IMR-90 (cell line): ENCODE data around the gene SLC37A3. TPM values are rescaled to one million over a fixed set of nuclear protein-coding genes. Genes with fewer than 3 reads are reported as not detected.

Source experiments
- ATAC-seq: fragments of 200-7000 bp; cut with Tn5 transposase; 2 replicates; pipeline ENCODE4 v1.9.1; 2020; ENCODE audit warnings: low read depth, mild to moderate bottlenecking, moderate library complexity
- BruUV-seq: library from RNA; stranded (reverse); fragments of 400-500 nt; replicated peaks from 2 replicates; lab custom pipeline; 2021; lab: Mats Ljungman, UMichigan
- CTCF ChIA-PET: fragments of 300-600 bp; formaldehyde crosslinking; extraction: SDS; loops from one replicate; lab custom pipeline; 2021; ENCODE audit warnings: antibody characterized with exemption; lab: Yijun Ruan, JAX
- POLR2A ChIA-PET: fragments of 300-600 bp; sonication (Branson Sonifier 250); formaldehyde crosslinking; loops from one replicate; lab custom pipeline; 2022; ENCODE audit warnings: antibody characterized with exemption; ENCODE audit not compliant: unreplicated experiment; lab: Charles Lee
- DNase-seq: peaks from one replicate; pipeline ENCODE4 v3.0.0; 2013
- H2AFZ ChIP-seq: replicated peaks from 2 replicates; pipeline ENCODE3; 2013; ENCODE audit warnings: low read length, mild to moderate bottlenecking; ENCODE audit not compliant: poor library complexity
- H2AK5ac ChIP-seq: 2 replicates; pipeline ENCODE4 v1.6.1; 2013; ENCODE audit warnings: low read depth, low read length, inconsistent platforms
- H2AK9ac ChIP-seq: replicated peaks from 2 replicates; pipeline ENCODE3; 2013; ENCODE audit warnings: mild to moderate bottlenecking, low read depth, low read length, moderate library complexity; ENCODE audit not compliant: poor library complexity
- H2BK120ac ChIP-seq: 2 replicates; pipeline ENCODE4 v1.6.1; 2013; ENCODE audit warnings: low read depth, low read length, inconsistent platforms
- H2BK15ac ChIP-seq: 3 replicates; pipeline ENCODE4 v1.6.1; 2013; ENCODE audit warnings: low read depth, low read length, inconsistent platforms
- H2BK20ac ChIP-seq: 2 replicates; pipeline ENCODE4 v1.6.1; 2013; ENCODE audit warnings: low read depth, mild to moderate bottlenecking, inconsistent platforms, low read length, moderate library complexity
- H2BK5ac ChIP-seq: 2 replicates; pipeline ENCODE4 v1.6.1; 2013; ENCODE audit warnings: mild to moderate bottlenecking, low read depth, low read length, inconsistent platforms; ENCODE audit not compliant: poor library complexity, severe bottlenecking
- H3K14ac ChIP-seq: replicated peaks from 2 replicates; pipeline ENCODE4 v1.6.1; 2013; ENCODE audit warnings: low read depth, low read length, inconsistent platforms
- H3K18ac ChIP-seq: 2 replicates; pipeline ENCODE4 v1.6.1; 2013; ENCODE audit warnings: low read depth, low read length, control low read depth
- H3K23ac ChIP-seq: 2 replicates; pipeline ENCODE4 v1.6.1; 2013; ENCODE audit warnings: low read depth, low read length, inconsistent platforms
- H3K27ac ChIP-seq: 2 replicates; pipeline ENCODE4 v1.5.1; 2013; ENCODE audit warnings: mild to moderate bottlenecking, control low read depth, low read length; ENCODE audit not compliant: insufficient read depth
- H3K27me3 ChIP-seq: 2 replicates; pipeline ENCODE4 v1.6.1; 2013; ENCODE audit warnings: low read length; ENCODE audit not compliant: control insufficient read depth, insufficient read depth
- H3K36me3 ChIP-seq: 2 replicates; pipeline ENCODE4 v1.6.1; 2013; ENCODE audit warnings: low read length, mixed read lengths; ENCODE audit not compliant: control insufficient read depth, insufficient read depth
- H3K4ac ChIP-seq: 2 replicates; pipeline ENCODE4 v1.6.1; 2013; ENCODE audit warnings: low read depth, low read length, inconsistent platforms
- H3K4me1 ChIP-seq: 2 replicates; pipeline ENCODE4 v1.6.1; 2013; ENCODE audit warnings: low read length, mixed read lengths; ENCODE audit not compliant: control insufficient read depth, insufficient read depth
- H3K4me2 ChIP-seq: 2 replicates; pipeline ENCODE4 v1.6.1; 2013; ENCODE audit warnings: low read depth, mild to moderate bottlenecking, control low read depth, low read length, moderate library complexity
- H3K4me3 ChIP-seq: 2 replicates; pipeline ENCODE4 v1.5.1; 2013; ENCODE audit warnings: low read depth, mild to moderate bottlenecking, control low read depth, low read length, moderate library complexity; ENCODE audit not compliant: insufficient read depth
- H3K56ac ChIP-seq: 2 replicates; pipeline ENCODE4 v1.6.1; 2013; ENCODE audit warnings: low read length, inconsistent platforms; ENCODE audit not compliant: insufficient read depth; ENCODE audit errors: extremely low read depth
- H3K79me1 ChIP-seq, 2 experiments: 2 replicates each; pipeline ENCODE4 v1.6.1; 2013; ENCODE audit warnings: low read length in 2 of 2, inconsistent platforms in 1 of 2, low read depth in 1 of 2
- H3K9ac ChIP-seq: 2 replicates; pipeline ENCODE4 v1.6.1; 2013; ENCODE audit warnings: low read depth, low read length, control low read depth
- H3K9me1 ChIP-seq: 2 replicates; pipeline ENCODE4 v1.6.1; 2013; ENCODE audit warnings: low read length, inconsistent platforms; ENCODE audit not compliant: insufficient read depth
- H3K9me3 ChIP-seq: 2 replicates; pipeline ENCODE4 v1.6.1; 2013; ENCODE audit warnings: low read length; ENCODE audit not compliant: control insufficient read depth, insufficient read depth
- H4K20me1 ChIP-seq: 2 replicates; pipeline ENCODE4 v1.6.1; 2013; ENCODE audit warnings: low read length, inconsistent platforms; ENCODE audit not compliant: insufficient read depth
- H4K5ac ChIP-seq: 2 replicates; pipeline ENCODE4 v1.6.1; 2013; ENCODE audit warnings: mild to moderate bottlenecking, low read depth, low read length, control low read depth
- H4K8ac ChIP-seq, 2 experiments: 2 replicates each; pipeline ENCODE4 v1.6.1; 2013; ENCODE audit warnings: low read depth in 2 of 2, low read length in 2 of 2, control low read depth in 1 of 2, inconsistent platforms in 1 of 2
- H4K91ac ChIP-seq: 2 replicates; pipeline ENCODE4 v1.6.1; 2013; ENCODE audit warnings: low read depth, low read length, inconsistent platforms; ENCODE audit not compliant: insufficient read depth
- BHLHE40 ChIP-seq: fragments of 150-350 bp; IDR thresholded peaks from 2 replicates; pipeline ENCODE4 v1.6.1; 2016; ENCODE audit warnings: mild to moderate bottlenecking, low read depth, low read length
- CTCF ChIP-seq: conservative IDR thresholded peaks from 2 replicates; pipeline ENCODE4 v1.5.1; 2012; ENCODE audit warnings: mild to moderate bottlenecking, low read depth, low read length, improper control_type of control experiment
- FOS ChIP-seq: fragments of 150-350 bp; IDR thresholded peaks from 2 replicates; pipeline ENCODE4 v1.6.1; 2016; ENCODE audit warnings: low read depth, low read length
- MAZ ChIP-seq: IDR thresholded peaks from 2 replicates; pipeline ENCODE4 v1.6.1; 2012; ENCODE audit warnings: low read depth, mild to moderate bottlenecking, low read length, improper control_type of control experiment, moderate library complexity, borderline replicate concordance
- MXI1 ChIP-seq: IDR thresholded peaks from 2 replicates; pipeline ENCODE4 v1.6.1; 2012; ENCODE audit warnings: low read depth, mild to moderate bottlenecking, low read length, moderate library complexity, borderline replicate concordance
- NFE2L2 ChIP-seq: fragments of 150-350 bp; IDR thresholded peaks from 2 replicates; pipeline ENCODE4 v1.6.1; 2016; ENCODE audit warnings: low read depth, mild to moderate bottlenecking, low read length
- POLR2A ChIP-seq: IDR thresholded peaks from 2 replicates; pipeline ENCODE4 v1.6.1; 2012; ENCODE audit warnings: mild to moderate bottlenecking, low read depth, low read length
- RAD21 ChIP-seq: IDR thresholded peaks from 2 replicates; pipeline ENCODE4 v1.6.1; 2012; ENCODE audit warnings: low read length, improper control_type of control experiment
- SMC3 ChIP-seq: fragments of 150-350 bp; IDR thresholded peaks from 2 replicates; pipeline ENCODE4 v1.6.1; 2016; ENCODE audit warnings: low read depth, mild to moderate bottlenecking, antibody characterized with exemption, low read length, moderate library complexity
- USF2 ChIP-seq: fragments of 150-350 bp; IDR thresholded peaks from 2 replicates; pipeline ENCODE4 v1.6.1; 2017; ENCODE audit warnings: mild to moderate bottlenecking, antibody characterized with exemption, low read length, low read depth
- WGBS, 2 experiments: methylation state at CpG; one replicate each; pipeline versions ENCODE4 v1.1.5 to v1.1.7; 2013; ENCODE audit warnings: missing lambda C conversion rate in 2 of 2; ENCODE audit not compliant: insufficient read length in 1 of 2; ENCODE audit errors: extremely low coverage in 2 of 2; 5-methylcytosine and 5-hydroxymethylcytosine counted together
- dilution Hi-C: fragments of 300-500 bp; cut with HindIII; formaldehyde crosslinking; loops from one replicate; pipeline ENCODE4 v1.14.3; 2018; ENCODE audit warnings: low sequenced_read_pairs; ENCODE audit not compliant: unreplicated experiment
- in situ Hi-C: fragments of 300-500 bp; cut with MboI; formaldehyde crosslinking; loops from 3 replicates; pipeline ENCODE4 v1.14.3; 2019; ENCODE audit warnings: low sequenced_read_pairs, inconsistent platforms, mixed read lengths
- intact Hi-C: fragments of 100-400 bp; cut with micrococcal nuclease; formaldehyde crosslinking; loops from 2 replicates; pipeline ENCODE4 v1.10.0; 2022
- polyA plus RNA-seq, 3 experiments: library from polyadenylated mRNA; depleted of rRNA; stranded (reverse); fragments of >200 nt; gene quantifications; 2 replicates each; pipeline ENCODE4 v1.2.3, GENCODE V29; 2012; ENCODE audit warnings: low replicate concordance in 1 of 3
- total RNA-seq: library from RNA; depleted of rRNA; stranded (reverse); fragments of >200 nt; gene quantifications from 2 replicates; pipeline ENCODE4 v1.2.3, GENCODE V29; 2012

The SLC37A3 gene
- total and polyA plus RNA-seq, 2 of the 4 experiments (the other 2 are of a cell fraction): 43.2 to 45.3 TPM

- no peak overlapping the region for H3K23ac ChIP-seq
- H2BK120ac ChIP-seq: no peak overlapping the region
- H3K27me3 ChIP-seq: peaks cover 7% of the 10 kb centered on the region
- no peak overlapping the region for H3K14ac ChIP-seq
- H4K20me1 ChIP-seq: no peaks in the 10 kb centered on the region
- H2BK20ac ChIP-seq: no peak overlapping the region
- no TSS peak for BruUV-seq
- no peak overlapping the region for H3K18ac ChIP-seq
- no peak overlapping the region for H3K56ac ChIP-seq
- H3K9me3 ChIP-seq: no peaks in the 10 kb centered on the region
- no peak overlapping the region for H2BK15ac ChIP-seq
- no peak overlapping the region for H2AK9ac ChIP-seq
- no CpG with 5 or more reads among the region's 3 CpGs for WGBS, 2 experiments
- no peak overlapping the region for H2BK5ac ChIP-seq
- ATAC-seq (no peak), DNase-seq (no peak)
- no peak overlapping the region for H3K27ac ChIP-seq
- H3K4me2 ChIP-seq: no peak overlapping the region
- H3K4ac ChIP-seq: no peak overlapping the region
- H3K79me1 ChIP-seq: no peaks in the 10 kb centered on the region
- H4K5ac ChIP-seq: no peak overlapping the region
- no peak overlapping the region for H4K8ac ChIP-seq
- no peaks in the 10 kb centered on the region for H3K4me1 ChIP-seq
- TF ChIP-seq RAD21 (no peak), MAZ (no peak), USF2 (no peak), SMC3 (no peak), MXI1 (no peak), CTCF (no peak), FOS (no peak), POLR2A (no peak), NFE2L2 (no peak), BHLHE40 (no peak)
- intact Hi-C loops: no loop called here
- POLR2A ChIA-PET: no interaction called here
- no peak overlapping the region for H3K4me3 ChIP-seq
- no peak overlapping the region for H4K91ac ChIP-seq
- H2AFZ ChIP-seq: no peak overlapping the region
- no peak overlapping the region for H2AK5ac ChIP-seq
- in situ Hi-C loops: no loop called here
- no peaks in the 10 kb centered on the region for H3K9me1 ChIP-seq
- H3K36me3 ChIP-seq: no peaks in the 10 kb centered on the region
- CTCF ChIA-PET: no interaction called here
- dilution Hi-C loops: no loop called here
- no peak overlapping the region for H3K9ac ChIP-seq
Measured at GRCh38 chr7:140433396-140433795, 35.1 kb upstream of the SLC37A3 start.
